ENCODE data around the gene PEA15.

DNA sequence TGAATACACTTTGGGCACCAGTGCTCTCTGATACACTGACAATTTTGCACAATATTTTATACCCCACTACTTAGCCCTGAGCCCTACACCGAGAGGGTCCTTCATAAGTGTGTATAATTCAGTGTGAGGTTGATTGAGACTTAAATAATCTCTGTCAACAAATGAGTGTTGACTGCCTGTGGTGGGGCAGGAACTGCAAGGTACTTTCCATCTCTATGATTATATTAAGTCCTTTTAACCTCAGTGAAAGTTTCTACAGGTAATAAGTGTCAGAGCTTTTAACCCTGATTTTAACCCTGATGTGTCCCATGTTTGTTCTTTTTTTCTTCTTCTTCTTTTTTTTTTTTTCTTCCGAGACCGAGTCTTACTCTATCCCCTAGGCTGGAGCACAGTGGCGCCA is 9.0 kb upstream of the PEA15 start:
- TF ChIP-seq, protein P1, sequence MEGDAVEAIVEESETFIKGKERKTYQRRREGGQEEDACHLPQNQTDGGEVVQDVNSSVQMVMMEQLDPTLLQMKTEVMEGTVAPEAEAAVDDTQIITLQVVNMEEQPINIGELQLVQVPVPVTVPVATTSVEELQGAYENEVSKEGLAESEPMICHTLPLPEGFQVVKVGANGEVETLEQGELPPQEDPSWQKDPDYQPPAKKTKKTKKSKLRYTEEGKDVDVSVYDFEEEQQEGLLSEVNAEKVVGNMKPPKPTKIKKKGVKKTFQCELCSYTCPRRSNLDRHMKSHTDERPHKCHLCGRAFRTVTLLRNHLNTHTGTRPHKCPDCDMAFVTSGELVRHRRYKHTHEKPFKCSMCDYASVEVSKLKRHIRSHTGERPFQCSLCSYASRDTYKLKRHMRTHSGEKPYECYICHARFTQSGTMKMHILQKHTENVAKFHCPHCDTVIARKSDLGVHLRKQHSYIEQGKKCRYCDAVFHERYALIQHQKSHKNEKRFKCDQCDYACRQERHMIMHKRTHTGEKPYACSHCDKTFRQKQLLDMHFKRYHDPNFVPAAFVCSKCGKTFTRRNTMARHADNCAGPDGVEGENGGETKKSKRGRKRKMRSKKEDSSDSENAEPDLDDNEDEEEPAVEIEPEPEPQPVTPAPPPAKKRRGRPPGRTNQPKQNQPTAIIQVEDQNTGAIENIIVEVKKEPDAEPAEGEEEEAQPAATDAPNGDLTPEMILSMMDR (IDR thresholded peaks at IDR 0.05), result no peak
- no peak for TF ChIP-seq POLR2AphosphoS5 (IDR thresholded peaks at IDR 0.05)
- TF ChIP-seq POLR2A (IDR thresholded peaks at IDR 0.05), result no peak

All from breast epithelium (tissue), 3 donors.